Effector memory CD4-positive, alpha-beta T cell (primary cell): ENCODE measurements around the gene PIGA.
"Not testable (repeated sequence)": the region's sequence is repeated elsewhere in the genome, so short reads cannot be mapped to it uniquely, and the experiment has no call there.

Experiments
- DNase-seq, 3 donors: peaks; one replicate each; pipeline ENCODE4 v3.0.0-alpha.2; 2020
- H3K27ac ChIP-seq: 2 replicates; pipeline ENCODE4 v1.7.0; 2013; ENCODE audit warnings: mild to moderate bottlenecking, low read length, moderate library complexity; ENCODE audit not compliant: insufficient read depth, poor library complexity, severe bottlenecking
- H3K27me3 ChIP-seq: replicated peaks from 2 replicates; pipeline ENCODE4 v1.7.0; 2013; ENCODE audit warnings: mild to moderate bottlenecking, low read length; ENCODE audit not compliant: insufficient read depth, control insufficient read depth, poor library complexity, severe bottlenecking
- H3K36me3 ChIP-seq: 2 replicates; pipeline ENCODE4 v1.7.0; 2013; ENCODE audit warnings: mild to moderate bottlenecking, low read length, moderate library complexity; ENCODE audit not compliant: control insufficient read depth, insufficient read depth
- H3K4me1 ChIP-seq: 2 replicates; pipeline ENCODE4 v1.7.0; 2013; ENCODE audit warnings: low read length, mild to moderate bottlenecking; ENCODE audit not compliant: control insufficient read depth, insufficient read depth, poor library complexity, severe bottlenecking
- H3K4me3 ChIP-seq: 2 replicates; pipeline ENCODE4 v1.7.0; 2013; ENCODE audit warnings: low read length, low read depth, mild to moderate bottlenecking; ENCODE audit not compliant: insufficient read depth, poor library complexity, severe bottlenecking
- H3K9me3 ChIP-seq: 2 replicates; pipeline ENCODE4 v1.7.0; 2013; ENCODE audit warnings: mild to moderate bottlenecking, low read length, moderate library complexity; ENCODE audit not compliant: control insufficient read depth

PIGA gene

DNA sequence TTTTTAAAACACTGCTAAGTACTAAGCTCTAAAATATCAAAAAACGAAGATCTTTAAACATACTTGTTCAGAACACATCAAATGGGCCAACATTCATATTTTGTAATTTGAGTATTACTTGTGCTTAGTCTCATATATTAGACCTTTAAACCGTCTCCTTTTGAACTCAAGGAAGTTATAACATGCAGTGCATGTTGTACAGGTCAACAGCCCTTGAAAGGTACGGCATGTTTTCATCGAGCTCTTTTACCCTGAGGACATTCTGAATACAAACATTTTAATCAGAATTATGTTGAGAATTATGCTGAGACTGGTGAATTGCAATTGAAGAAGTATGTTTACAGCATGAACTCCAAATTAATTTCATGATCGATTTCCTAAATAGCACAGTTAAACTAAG lies 12.9 kb downstream of the PIGA start:
- H3K27me3 ChIP-seq: no peaks in the 10 kb centered on the region
- no peak for DNase-seq
- no peak overlapping the region for H3K4me3 ChIP-seq
- H3K27ac ChIP-seq: no peak overlapping the region
- no peaks in the 10 kb centered on the region for H3K9me3 ChIP-seq
- H3K36me3 ChIP-seq: peaks cover 1% of the 10 kb centered on the region
- H3K4me1 ChIP-seq: no peaks in the 10 kb centered on the region

DNA sequence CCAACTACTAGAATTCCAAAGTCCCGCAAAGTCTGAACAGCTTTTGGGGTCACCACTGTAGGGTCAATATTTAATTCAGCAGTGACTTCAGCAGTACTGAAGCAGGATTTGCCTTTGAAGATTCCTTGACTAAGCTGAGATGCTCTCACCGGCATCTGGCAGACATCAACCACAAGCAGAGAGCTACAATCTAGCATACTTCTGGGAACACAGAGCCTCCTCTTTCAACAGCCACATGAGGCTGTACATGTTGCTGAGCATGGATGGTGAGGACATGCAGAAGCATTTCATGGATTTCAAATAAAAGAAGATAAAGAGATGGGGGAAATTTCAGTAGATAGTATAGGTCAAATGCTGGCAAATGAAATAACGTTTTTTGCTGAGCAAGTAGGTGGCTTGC lies 13.3 kb downstream of the PIGA start:
- Histone ChIP-seq H3K4me1 (no peaks in the 10 kb centered on the region), H3K27me3 (no peaks in the 10 kb centered on the region), H3K9me3 (no peaks in the 10 kb centered on the region), H3K4me3 (no peak overlapping the region), H3K27ac (no peak overlapping the region), H3K36me3 (no peaks in the 10 kb centered on the region)
- no peak for DNase-seq

DNA sequence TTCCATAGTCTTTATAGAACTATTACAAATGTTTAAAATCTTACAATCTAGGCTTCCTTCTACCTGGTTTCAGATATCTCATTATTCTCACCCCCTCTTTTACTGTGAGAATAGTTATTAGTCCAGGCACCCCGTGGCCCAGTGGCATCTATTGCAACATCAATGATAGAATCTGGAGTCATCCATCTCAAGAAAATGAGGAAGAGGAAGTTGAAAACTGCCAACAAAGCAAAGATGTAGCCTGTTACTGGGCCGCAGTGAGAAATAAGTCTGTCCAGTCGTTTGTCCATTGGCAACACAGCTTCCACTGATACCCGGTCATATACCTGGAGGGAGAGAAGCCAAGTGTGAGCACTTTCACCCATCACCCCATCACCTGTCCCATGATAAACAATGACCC lies 13.9 kb downstream of the PIGA start:
- Histone ChIP-seq H3K9me3 (no peaks in the 10 kb centered on the region), H3K4me3 (no peak overlapping the region), H3K36me3 (no peaks in the 10 kb centered on the region), H3K27me3 (no peaks in the 10 kb centered on the region), H3K4me1 (no peaks in the 10 kb centered on the region), H3K27ac (no peak overlapping the region)
- no peak for DNase-seq

DNA sequence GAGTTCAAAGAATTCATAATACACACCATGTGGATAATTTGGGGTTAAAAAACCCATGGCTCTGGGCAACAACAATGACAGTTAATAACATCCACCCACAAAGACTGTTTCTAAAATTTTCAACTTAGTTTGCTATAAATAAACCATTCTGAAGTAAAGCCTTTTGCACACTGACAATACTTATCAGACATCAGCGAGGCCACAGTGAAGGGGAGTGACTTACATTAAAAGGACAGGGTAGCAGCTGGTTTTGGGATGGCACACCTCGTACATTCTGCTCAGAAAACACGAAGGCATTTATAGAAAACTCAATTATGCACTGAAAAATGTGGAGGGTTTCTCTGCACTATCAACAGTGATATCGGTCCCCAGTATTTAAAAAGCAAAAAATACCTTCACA lies 15.0 kb downstream of the PIGA start:
- Histone ChIP-seq H3K27ac (no peak overlapping the region), H3K4me3 (no peak overlapping the region), H3K36me3 (no peaks in the 10 kb centered on the region), H3K4me1 (no peaks in the 10 kb centered on the region), H3K9me3 (no peaks in the 10 kb centered on the region), H3K27me3 (no peaks in the 10 kb centered on the region)
- DNase-seq: no peak

DNA sequence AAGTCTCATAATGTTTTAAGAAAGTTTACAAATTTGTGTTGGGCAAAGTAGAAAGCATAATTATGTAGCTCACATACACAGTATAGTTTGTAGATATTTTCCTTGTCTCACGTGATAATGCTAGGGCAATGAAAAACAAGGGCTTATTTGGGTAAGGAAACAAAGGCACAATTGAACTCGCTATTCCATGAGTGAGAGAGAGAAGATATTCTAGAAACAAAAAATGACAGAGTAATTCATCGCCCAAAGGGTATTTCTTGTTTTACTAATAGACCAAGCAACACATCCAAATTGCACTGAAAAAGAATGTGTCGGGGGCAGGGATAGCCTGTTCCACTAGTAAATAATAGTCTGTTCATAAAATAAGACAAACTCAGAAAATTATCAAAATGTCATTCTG lies 16.2 kb downstream of the PIGA start:
- Histone ChIP-seq H3K27ac (no peak overlapping the region), H3K36me3 (no peaks in the 10 kb centered on the region), H3K4me3 (no peak overlapping the region), H3K4me1 (no peaks in the 10 kb centered on the region), H3K9me3 (no peaks in the 10 kb centered on the region), H3K27me3 (no peaks in the 10 kb centered on the region)
- no peak for DNase-seq

DNA sequence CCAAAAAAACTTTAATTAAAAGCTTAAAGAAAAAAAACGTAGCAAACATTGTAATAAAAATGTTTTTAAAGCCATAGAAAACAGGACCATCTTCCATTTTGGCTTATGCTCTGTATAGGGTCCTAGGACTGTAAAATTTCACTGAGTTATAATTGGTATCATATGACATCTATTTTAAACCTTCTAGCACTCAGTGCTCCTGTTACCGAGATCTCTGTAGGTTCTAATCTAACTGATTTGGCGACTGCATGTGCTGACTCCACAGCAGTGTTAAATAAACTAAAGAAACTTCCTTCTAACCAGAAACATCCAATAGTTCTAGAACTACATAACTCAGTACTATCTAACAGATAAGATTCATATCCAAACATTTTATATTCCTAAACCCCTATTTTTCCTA lies 19.8 kb downstream of the PIGA start, which contains the start of gene ASB11:
ASB11 (minus strand) TSS at position 132 of the 400 bp plus-strand sequence; CDS start at position 97, 35 bp downstream.
- Histone ChIP-seq H3K4me1 (no peaks in the 10 kb centered on the region), H3K27ac (no peak within 1 kb of the TSS), H3K9me3 (no peaks in the 10 kb centered on the region), H3K4me3 (no peak within 1 kb of the TSS), H3K27me3 (no peaks in the 10 kb centered on the region), H3K36me3 (no peaks in the 10 kb centered on the region)
- DNase-seq: no peak

GRCh38 chrX:15314472-15314871 lies 20.9 kb downstream of the PIGA start:
- H3K4me1 ChIP-seq: no peaks in the 10 kb centered on the region
- no peak for DNase-seq

DNA sequence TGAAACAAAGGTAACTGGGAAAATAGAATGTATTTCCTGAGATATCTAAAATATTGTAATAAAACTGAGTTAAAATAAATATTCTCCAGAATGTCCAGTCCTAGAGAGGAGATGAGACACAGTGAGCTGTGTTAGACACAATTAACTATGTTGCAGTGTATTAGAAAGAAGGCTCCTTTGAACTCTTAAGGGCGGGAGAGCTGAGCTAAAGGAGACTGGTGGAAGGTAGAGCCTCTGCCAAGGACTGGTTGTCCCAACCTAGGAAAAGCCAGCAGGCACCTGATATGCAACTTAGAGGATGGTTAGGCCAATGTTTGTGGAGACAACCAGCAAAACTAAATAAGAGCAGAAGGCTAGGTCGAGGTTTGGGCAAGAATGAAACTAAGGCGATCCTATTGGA lies 24.2 kb downstream of the PIGA start:
- Histone ChIP-seq H3K27ac (no peak overlapping the region), H3K36me3 (no peaks in the 10 kb centered on the region), H3K4me1 (no peaks in the 10 kb centered on the region), H3K9me3 (no peaks in the 10 kb centered on the region), H3K27me3 (no peaks in the 10 kb centered on the region), H3K4me3 (no peak overlapping the region)
- no peak for DNase-seq

More at GRCh38 chrX:15314472-15314871, 20.9 kb downstream of the PIGA start:
- Histone ChIP-seq H3K27ac (no peak overlapping the region), H3K36me3 (no peaks in the 10 kb centered on the region), H3K9me3 (no peaks in the 10 kb centered on the region), H3K27me3 (no peaks in the 10 kb centered on the region), H3K4me3 (no peak overlapping the region)

GRCh38 chrX:15310117-15310516 lies 25.2 kb downstream of the PIGA start:
- Histone ChIP-seq H3K4me3 (no peak overlapping the region), H3K9me3 (no peaks in the 10 kb centered on the region), H3K4me1 (no peaks in the 10 kb centered on the region), H3K27ac (no peak overlapping the region), H3K36me3 (no peaks in the 10 kb centered on the region), H3K27me3 (no peaks in the 10 kb centered on the region)
- no peak for DNase-seq

- H3K4me3 ChIP-seq, DNase-seq, H3K27ac ChIP-seq, H3K27me3 ChIP-seq, H3K9me3 ChIP-seq, H3K4me1 ChIP-seq, H3K36me3 ChIP-seq: not testable (repeated sequence)
These were observed 29.4 kb downstream of the PIGA start for GRCh38 chrX:15305899-15306298.

- H3K27me3 ChIP-seq: no peaks in the 10 kb centered on the region
- no peak for DNase-seq
- no peaks in the 10 kb centered on the region for H3K36me3 ChIP-seq
- no peak overlapping the region for H3K4me3 ChIP-seq
- no peak overlapping the region for H3K27ac ChIP-seq
- H3K4me1 ChIP-seq: no peaks in the 10 kb centered on the region
- no peaks in the 10 kb centered on the region for H3K9me3 ChIP-seq
These were observed 33.4 kb downstream of the PIGA start for GRCh38 chrX:15301924-15302323.
